GM08714 (cell line): ENCODE measurements around the gene KRT17.
"Not testable (repeated sequence)": the region's sequence is repeated elsewhere in the genome, so short reads cannot be mapped to it uniquely, and the experiment has no call there.

Source experiments
- H3K4me3 ChIP-seq: fragments of 200-500 bp; sonication (Bioruptor generic); 2 replicates; pipeline ENCODE4 v1.5.1; 2014; ENCODE audit warnings: mild to moderate bottlenecking, low read length, inconsistent platforms
- ZNF274 ChIP-seq: IDR thresholded peaks from 2 replicates; pipeline ENCODE4 v1.6.1; 2012; ENCODE audit warnings: mild to moderate bottlenecking, low read depth, low read length

Gene KRT17

GRCh38 chr17:41633556-41634199 is 9.3 kb upstream of the KRT17 start:
- TF ChIP-seq ZNF274, result no peak
- H3K4me3 ChIP-seq, result no peak overlapping the region

DNA sequence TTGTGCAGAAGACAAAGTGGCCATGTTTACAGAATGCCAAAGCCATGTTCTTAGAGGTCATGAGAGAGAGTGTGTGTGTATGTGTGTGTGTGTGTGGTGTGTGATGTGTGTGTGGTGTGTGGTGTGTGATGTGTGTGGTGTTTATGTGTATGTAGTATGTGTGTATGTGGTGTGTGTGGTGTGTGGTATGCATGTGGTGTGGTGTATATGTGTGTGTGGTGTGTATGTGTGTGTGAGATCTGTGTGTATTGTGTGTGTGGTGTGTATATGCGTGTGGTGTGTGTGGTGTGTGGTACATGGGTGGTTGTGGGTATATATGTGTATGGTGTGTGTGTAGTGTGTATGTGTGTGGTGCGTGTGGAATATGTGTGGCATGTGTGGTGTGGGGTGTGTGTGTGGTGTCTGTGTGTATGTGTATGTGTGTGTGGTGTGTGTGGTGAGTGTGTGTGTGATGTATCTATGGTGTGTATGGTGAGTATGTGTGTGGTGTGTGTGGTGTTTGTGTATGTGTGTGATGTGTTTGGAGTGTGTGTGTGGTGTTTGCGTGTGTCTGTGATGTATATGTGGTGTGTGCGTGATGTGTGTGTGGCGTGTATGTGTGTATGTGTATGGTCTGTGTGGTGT is 8.2 kb upstream of the KRT17 start:
- TF ChIP-seq ZNF274, result no peak
- no peak overlapping the region for H3K4me3 ChIP-seq

DNA sequence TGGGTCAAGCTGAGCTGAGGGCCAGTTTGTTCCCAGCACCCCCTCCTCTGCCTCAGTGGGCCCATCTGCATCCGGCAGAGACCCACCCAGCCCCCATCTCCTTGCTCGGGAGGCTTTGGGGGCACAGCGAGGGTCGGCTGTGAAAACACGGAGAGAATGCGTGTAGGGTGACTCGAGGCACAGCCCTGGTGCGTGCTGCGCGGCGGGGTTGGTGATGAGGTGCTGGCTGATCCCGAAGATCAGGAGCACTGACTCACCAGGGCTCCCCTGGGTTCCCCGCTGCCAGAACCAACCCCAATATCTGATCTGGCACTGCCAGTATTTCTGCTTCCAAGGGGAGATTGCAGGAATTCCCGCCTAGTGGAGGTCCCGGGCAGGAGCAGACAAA is 7.5 kb upstream of the KRT17 start:
- TF ChIP-seq ZNF274, result no peak
- H3K4me3 ChIP-seq, result no peak overlapping the region

DNA sequence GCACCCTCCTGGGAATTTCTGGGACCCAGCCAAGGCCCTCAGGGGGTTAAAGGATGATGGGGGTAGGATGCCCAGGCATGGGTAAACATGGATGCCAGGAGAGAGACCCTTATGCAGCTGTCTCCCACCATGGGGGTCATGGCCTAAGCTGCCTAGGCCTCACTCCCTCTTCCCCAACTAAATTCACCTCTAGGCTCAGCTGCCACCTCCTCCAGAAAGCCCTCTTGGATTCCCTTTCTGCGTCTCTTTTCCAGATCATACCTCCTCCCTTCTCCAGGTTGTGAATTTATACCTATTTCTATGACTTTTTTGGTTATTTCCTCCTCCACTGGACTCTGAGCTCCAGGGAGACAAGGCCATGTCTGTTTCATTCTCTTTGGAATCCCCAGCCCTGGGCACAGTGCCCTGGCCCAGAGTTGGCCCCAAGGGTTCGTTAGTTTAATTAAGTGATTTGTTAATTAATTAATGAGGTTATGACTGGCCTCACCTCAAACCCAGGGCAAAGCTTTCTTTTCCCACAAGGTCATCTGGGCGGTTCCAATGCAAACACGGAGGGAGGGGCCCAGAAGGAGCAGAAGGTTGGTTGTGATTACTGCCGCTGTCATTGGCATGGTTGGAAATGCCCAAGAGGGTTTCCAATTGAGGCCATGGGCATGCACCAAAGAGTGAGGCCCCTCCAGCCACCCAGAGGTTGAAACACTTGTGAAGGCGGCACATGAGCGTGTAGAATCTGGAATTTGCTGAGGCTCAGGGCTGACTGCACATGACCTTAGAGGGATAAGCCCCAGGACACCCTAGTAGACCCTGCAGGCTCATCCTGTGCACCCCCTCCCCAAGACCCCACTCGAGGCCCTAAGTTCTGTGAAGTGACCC is 6.9 kb upstream of the KRT17 start:
- H3K4me3 ChIP-seq, result no peak overlapping the region
- no peak for TF ChIP-seq ZNF274

- no peak overlapping the region for H3K4me3 ChIP-seq
- TF ChIP-seq ZNF274, result no peak
Measured at GRCh38 chr17:41629826-41630670, 5.7 kb upstream of the KRT17 start.

DNA sequence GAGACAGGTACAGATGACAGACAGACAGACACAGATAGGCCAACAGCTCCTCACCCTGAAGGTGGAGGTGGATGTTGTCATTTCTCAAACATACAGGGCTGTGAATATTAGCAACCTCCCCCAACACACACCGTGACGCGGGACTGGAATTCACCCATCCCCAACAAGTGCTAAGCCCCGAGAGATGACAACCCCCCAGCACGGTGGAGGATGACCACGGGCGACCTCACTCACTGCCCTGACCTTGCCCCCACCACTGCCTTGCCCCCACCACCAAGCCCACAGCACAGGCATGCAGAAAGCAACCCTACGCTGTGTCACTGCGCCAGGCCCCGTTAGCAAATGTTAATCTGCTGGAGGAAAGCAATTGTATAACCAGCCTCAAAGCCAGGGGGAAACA is 4.9 kb upstream of the KRT17 start:
- H3K4me3 ChIP-seq, result no peak overlapping the region
- TF ChIP-seq ZNF274, result no peak

GRCh38 chr17:41628621-41629255 is 4.4 kb upstream of the KRT17 start:
- not testable (repeated sequence) for H3K4me3 ChIP-seq

DNA sequence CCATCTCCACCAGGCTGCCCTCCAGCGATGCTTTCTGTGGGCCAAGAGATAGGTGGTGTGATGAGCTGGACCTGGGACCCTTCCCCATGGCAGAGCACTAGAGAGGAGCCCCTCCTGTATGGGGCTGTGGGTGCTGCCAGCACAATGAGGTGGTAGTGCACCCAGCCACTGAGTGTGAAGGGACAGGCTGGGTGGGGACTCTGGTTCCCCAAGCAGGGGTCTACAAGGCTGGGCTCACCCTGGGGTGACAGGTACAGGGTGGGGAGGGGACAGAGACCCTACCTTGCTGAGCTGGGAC is 3.6 kb upstream of the KRT17 start:
- H3K4me3 ChIP-seq, result not testable (repeated sequence)

- TF ChIP-seq ZNF274, result no peak
- no peak overlapping the region for H3K4me3 ChIP-seq
Measured at GRCh38 chr17:41627316-41628072, 3.1 kb upstream of the KRT17 start.

- not testable (repeated sequence) for H3K4me3 ChIP-seq
Measured at GRCh38 chr17:41626914-41627295, 2.5 kb upstream of the KRT17 start.

GRCh38 chr17:41626028-41626913 is 1.9 kb upstream of the KRT17 start:
- H3K4me3 ChIP-seq, result not testable (repeated sequence)

DNA sequence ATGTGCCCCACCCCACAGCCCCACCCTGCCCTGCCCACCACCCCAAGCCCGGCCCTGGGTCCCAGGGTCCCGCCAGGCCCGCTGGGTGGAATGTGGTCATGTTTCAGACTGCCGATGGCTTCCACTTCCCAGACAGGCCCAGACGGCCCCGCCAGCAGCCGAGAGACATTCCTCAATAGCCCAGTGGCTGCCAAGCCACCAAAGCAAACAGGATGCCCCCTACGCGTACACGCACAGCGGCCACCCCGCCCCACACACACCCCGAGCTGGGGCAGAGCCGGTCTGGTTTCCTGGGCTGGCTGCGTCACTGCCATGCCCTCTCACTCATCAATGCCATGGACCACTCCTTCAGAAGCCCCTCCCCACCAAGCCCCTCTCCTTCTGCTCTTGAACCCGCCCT is 1.2 kb upstream of the KRT17 start:
- no peak overlapping the region for H3K4me3 ChIP-seq
- no peak for TF ChIP-seq ZNF274

DNA sequence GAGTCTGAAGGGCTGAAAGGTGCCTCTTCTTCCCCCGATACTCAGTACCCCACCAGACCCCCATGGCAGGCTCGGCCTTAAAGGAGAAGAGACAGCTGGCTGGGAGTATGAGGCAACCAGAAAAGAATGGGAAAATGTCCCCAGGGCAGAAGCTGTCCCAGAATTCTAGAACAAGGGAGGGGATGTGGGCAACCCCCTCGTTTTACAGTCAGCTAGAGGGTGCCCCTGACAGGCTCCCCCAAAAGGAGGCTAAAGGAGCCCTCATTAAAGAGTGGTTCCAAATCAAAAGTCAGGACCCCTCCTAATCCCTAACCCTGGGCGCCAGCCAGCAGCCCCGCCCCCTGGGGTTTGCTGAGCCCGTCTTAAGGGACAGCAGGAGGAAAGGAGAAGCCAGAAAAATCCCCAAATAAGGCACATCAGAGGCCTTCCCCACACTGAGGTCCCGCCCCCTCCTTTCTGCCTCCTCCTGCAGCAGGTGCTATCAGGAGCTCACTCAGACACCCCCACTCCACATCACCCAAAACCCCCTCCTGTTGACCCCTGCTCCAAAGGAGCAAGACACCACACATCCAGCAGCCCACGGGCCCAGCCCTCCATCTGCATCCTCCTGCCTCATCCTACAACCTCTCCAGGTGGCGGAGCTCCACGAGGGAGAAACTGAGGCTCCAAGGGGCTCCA is 1.1 kb downstream of the KRT17 start:
- not testable (repeated sequence) for H3K4me3 ChIP-seq

DNA sequence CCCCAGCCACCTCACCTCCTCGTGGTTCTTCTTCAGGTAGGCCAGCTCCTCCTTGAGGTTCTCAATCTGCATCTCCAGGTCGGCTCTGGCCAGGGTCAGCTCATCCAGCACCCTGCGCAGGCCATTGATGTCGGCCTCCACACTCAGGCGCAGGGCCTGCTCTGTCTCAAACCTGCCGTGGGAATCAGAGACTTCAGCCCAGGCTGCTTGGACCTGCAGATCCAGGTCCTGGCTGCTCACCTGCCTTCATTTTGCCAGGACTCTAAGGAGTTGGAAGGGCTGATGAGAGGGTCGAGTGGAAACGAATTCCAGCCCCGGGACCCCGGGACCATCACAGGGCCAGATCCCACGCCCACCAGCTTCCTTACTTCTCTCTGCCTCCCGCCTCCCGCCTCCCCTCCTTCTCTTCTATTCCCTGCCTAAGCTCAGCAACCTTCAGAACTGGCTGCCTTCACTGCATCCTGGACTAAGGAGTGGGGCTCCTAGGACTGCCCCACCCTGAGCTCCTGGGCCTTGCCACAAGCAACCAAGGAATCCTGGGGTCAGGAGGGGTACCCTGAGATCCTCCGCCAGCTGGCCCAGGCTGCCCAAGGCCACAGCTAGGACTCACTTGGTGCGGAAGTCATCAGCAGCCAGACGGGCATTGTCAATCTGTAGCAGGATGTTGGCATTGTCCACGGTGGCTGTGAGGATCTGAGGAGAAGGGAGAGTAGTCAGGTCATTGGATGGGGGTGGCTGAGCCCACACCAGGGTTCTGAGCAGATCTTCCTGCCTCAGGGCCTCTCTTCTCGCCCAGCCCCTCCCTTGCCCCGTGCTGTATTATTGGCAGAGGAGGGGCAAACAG is 1.8 kb downstream of the KRT17 start:
- not testable (repeated sequence) for H3K4me3 ChIP-seq
